ENCODE data around the gene MIPEP.
"Not testable (repeated sequence)": the region's sequence is repeated elsewhere in the genome, so short reads cannot be mapped to it uniquely, and the experiment has no call there.

MIPEP gene

GRCh38 chr13:23883255-23883654 lies 5.9 kb downstream of the MIPEP start:
- H3K4me3 ChIP-seq (ENCODE audit: low read depth, low read length), result no peak overlapping the region
- no peak for DNase-seq (ENCODE audit: low read depth)
- TF ChIP-seq CTCF (IDR thresholded peaks at IDR 0.05; ENCODE audit: control insufficient read depth, extremely low read depth, insufficient read depth), result no peak

- H3K4me3 ChIP-seq (ENCODE audit: low read depth, low read length); DNase-seq (ENCODE audit: low read depth): not testable (repeated sequence)
These were observed 7.8 kb downstream of the MIPEP start for GRCh38 chr13:23881402-23881800.

- H3K4me3 ChIP-seq (ENCODE audit: low read depth, low read length); DNase-seq (ENCODE audit: low read depth): not testable (repeated sequence)
These were observed 8.5 kb downstream of the MIPEP start for GRCh38 chr13:23880493-23881401.

DNA sequence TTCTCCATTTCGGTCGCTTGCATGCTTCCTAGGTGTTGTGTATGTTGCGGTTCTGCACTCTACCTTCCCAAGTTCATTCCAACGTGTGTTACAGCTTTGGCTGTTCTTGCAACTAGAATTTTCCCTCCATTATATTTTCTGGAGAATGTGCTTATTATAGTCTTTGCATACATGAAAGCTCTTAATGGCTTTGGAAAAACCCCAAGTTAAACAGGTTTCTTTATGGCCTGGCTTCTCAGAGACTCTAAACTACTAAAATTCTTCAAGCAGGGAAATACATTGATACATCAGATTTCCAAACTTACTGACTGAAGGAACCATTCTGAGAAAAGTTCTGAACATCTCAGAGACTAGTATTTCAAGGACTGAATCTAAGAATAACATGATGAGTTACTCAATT lies 11.9 kb downstream of the MIPEP start:
- H3K4me3 ChIP-seq (ENCODE audit: low read depth, low read length), result no peak overlapping the region
- no peak for DNase-seq (ENCODE audit: low read depth)
- TF ChIP-seq CTCF (IDR thresholded peaks at IDR 0.05; ENCODE audit: control insufficient read depth, extremely low read depth, insufficient read depth), result no peak

DNA sequence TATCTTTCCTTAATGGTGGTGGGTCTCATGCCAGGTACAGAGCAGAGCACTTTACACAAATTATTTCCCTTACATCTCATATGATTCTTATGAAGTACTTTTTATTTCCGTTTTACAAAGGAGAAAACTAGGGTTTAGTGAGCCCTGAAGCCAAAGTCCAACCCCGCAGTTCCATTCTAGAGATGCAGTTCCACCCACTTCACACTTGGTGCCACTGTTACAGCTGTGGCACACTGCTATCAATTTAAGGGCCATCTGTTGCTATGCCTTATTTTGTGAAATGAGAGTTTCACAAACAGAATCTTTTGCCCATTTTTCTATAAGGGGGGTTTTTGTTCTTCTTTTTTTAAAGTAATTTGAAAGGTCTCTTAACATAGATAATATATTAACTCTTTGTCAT lies 12.9 kb downstream of the MIPEP start:
- peak; percentile 41 for TF ChIP-seq CTCF (IDR thresholded peaks at IDR 0.05; ENCODE audit: control insufficient read depth, extremely low read depth, insufficient read depth)
- no peak overlapping the region for H3K4me3 ChIP-seq (ENCODE audit: low read depth, low read length)
- DNase-seq (ENCODE audit: low read depth), result no peak

DNA sequence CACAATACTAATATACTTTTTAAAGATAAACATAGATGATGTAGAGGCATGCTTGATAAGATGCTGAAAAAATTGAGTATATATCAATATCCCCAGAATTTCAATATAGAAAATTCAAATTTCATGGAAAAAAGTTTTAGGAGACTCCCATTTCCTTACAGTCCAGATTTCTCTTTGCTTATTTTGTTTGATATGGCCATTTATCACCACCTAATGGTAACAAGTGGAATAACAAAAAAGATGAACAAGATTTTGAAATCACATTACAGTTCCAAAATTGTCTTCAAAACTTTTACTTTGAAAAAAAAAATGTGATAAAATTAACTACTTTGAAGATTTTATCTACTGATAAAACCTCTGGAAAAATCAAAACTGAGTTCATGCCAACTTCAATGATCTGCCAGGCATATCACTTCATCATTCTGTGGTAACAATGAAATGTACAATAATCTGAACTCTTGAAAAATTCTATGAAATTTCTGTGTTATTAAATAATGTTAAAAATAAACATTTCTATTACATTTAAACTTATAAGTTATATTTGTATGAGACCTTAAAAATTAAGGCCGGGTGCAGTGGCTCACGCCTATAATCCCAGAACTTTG lies 17.5 kb downstream of the MIPEP start:
- no peak overlapping the region for H3K4me3 ChIP-seq (ENCODE audit: low read depth, low read length)
- no peak for DNase-seq (ENCODE audit: low read depth)
- peak; percentile 29 for TF ChIP-seq CTCF (IDR thresholded peaks at IDR 0.05; ENCODE audit: control insufficient read depth, extremely low read depth, insufficient read depth)

DNA sequence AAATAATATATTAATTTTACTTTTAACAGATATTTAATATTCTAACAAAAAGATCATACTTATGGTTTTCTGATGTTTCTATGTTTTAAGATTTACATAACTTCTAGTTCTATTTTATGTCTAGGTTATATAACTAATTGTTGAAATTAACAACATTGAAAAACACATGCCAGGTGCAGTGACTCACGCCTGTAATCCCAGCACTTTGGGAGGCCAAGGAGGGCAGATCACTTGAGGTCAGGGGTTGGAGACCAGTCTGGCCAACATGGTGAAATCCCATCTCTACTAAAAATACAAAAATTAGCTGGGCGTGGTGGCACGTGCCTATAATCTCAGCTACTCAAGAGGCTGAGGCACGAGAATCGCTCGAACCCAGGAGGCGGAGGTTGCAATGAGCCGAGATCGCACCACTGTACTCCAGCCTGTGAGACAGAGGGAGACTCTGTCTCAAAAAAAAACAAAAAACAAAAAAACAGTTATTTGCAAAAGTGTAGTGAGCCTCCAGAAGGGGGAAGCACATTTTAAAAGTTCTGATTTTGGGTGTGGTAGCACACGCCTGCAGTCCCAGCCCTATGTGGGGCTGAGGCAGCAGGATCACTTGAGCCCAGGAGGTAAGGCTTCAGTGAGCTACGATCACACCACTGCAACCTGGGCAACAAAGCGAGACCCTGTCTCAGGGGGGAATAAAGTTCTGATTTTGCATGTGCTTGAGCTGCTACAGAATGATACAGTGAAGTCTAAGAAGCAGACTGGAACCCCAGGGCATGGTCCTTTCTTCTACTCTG lies 18.7 kb downstream of the MIPEP start:
- no peak overlapping the region for H3K4me3 ChIP-seq (ENCODE audit: low read depth, low read length)
- TF ChIP-seq CTCF (IDR thresholded peaks at IDR 0.05; ENCODE audit: control insufficient read depth, extremely low read depth, insufficient read depth), result no peak
- no peak for DNase-seq (ENCODE audit: low read depth)

All from LNCaP clone FGC (cell line).